Erythroblast (primary cell): Measurements from ENCODE around the gene ARHGEF10L.

Experiments used
- GATA1 ChIP-seq: IDR thresholded peaks from 2 replicates; pipeline ENCODE4 v1.6.1; 2011; ENCODE audit warnings: low read depth, mild to moderate bottlenecking, control low read depth, low read length, moderate library complexity
- POLR2A ChIP-seq: IDR thresholded peaks from 2 replicates; pipeline ENCODE4 v1.6.1; 2011; ENCODE audit warnings: mild to moderate bottlenecking, low read length

- TF ChIP-seq POLR2A, result no peak
- no peak for TF ChIP-seq GATA1
Measured at GRCh38 chr1:17607644-17608581, 68.4 kb downstream of the ARHGEF10L start.
